Tibial nerve (tissue), 4 donors: ENCODE results near the gene GNS. TPM values are rescaled to one million over a fixed set of nuclear protein-coding genes. Genes with fewer than 3 reads are reported as not detected.

Source experiments
- DNase-seq, 2 donors: peaks; one replicate each; pipeline ENCODE4 v3.0.0-alpha.2; 2019; ENCODE audit warnings: low spot score in 2 of 2
- H3K27ac ChIP-seq, 4 donors: fragments of 200-600 bp; sonication (generic) in 3 of 4; one replicate each; pipeline ENCODE4 v1.5.1; 2017 to 2019; ENCODE audit warnings: mild to moderate bottlenecking in 1 of 4
- H3K27me3 ChIP-seq, 2 donors: fragments of 200-600 bp; sonication (generic) in 1 of 2; one replicate each; pipeline versions ENCODE4 v1.5.1 to v1.6.0; 2017 to 2019
- H3K36me3 ChIP-seq, 3 donors: fragments of 200-600 bp; sonication (generic); one replicate each; pipeline ENCODE4 v1.5.1; 2018 to 2019
- H3K4me1 ChIP-seq, 4 donors: fragments of 200-600 bp; sonication (generic) in 3 of 4; one replicate each; pipeline ENCODE4 v1.5.1; 2017 to 2019
- H3K4me3 ChIP-seq, 4 donors: fragments of 200-600 bp; sonication (generic) in 3 of 4; one replicate each; pipeline ENCODE4 v1.5.1; 2017 to 2019; ENCODE audit warnings: mild to moderate bottlenecking in 1 of 4, moderate library complexity in 1 of 4
- H3K9me3 ChIP-seq, 4 donors: fragments of 200-600 bp; sonication (generic) in 3 of 4; one replicate each; pipeline ENCODE4 v1.5.1; 2017 to 2019
- EP300 ChIP-seq, 2 donors: sonication (generic); formaldehyde crosslinking; IDR thresholded peaks; one replicate each; pipeline ENCODE4 v1.6.1; 2017; ENCODE audit warnings: antibody characterized with exemption in 2 of 2, mild to moderate bottlenecking in 1 of 2
- POLR2A ChIP-seq, 2 donors: fragments of 450-650 bp; IDR thresholded peaks; one replicate each; pipeline ENCODE4 v1.6.1; 2017; ENCODE audit warnings: antibody characterized with exemption in 2 of 2, mild to moderate bottlenecking in 2 of 2, moderate library complexity in 2 of 2
- WGBS, 2 donors: methylation state at CpG; one replicate each; pipeline ENCODE4 v1.1.5; 2018; 5-methylcytosine and 5-hydroxymethylcytosine counted together
- total RNA-seq, 4 donors: library from RNA; depleted of rRNA; stranded (reverse); fragments of >200 nt; gene quantifications; one replicate each; pipeline ENCODE4 v1.1.0, GENCODE V29; 2016
- TF ChIP-seq, protein P1 (sequence below), 5 experiments: fragments of 200-600 bp in 3 of 5; fragments of 450-650 bp in 2 of 5; sonication (generic) in 3 of 5; IDR thresholded peaks; one replicate each; pipeline ENCODE4 v1.5.1; 2016 to 2019; ENCODE audit warnings: antibody characterized with exemption in 5 of 5, mild to moderate bottlenecking in 3 of 5, moderate library complexity in 2 of 5

GNS gene
- total RNA-seq, 4 donors from 2014 or later = 72.2 to 88.4 (median 81.4) TPM

DNA sequence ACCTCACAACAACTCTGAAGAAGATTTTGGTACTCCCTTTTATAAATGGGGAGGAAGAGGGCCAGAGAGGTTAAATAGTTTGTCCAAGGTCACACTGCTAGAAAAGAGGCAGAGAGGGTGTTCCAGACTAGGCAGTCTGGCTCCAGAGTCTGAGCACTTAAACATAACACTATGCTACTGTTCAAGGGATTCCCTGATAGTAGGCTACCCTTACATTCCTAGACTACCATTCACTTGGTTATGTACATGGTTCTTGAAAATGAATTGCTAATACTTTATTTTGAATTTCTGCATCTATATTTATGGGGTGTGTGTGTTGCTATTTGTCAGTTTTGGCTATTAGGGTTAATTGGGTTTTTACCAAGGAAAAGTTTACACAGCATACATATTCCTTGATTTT, 7.2 kb downstream of the GNS start:
- TF ChIP-seq, protein P1, sequence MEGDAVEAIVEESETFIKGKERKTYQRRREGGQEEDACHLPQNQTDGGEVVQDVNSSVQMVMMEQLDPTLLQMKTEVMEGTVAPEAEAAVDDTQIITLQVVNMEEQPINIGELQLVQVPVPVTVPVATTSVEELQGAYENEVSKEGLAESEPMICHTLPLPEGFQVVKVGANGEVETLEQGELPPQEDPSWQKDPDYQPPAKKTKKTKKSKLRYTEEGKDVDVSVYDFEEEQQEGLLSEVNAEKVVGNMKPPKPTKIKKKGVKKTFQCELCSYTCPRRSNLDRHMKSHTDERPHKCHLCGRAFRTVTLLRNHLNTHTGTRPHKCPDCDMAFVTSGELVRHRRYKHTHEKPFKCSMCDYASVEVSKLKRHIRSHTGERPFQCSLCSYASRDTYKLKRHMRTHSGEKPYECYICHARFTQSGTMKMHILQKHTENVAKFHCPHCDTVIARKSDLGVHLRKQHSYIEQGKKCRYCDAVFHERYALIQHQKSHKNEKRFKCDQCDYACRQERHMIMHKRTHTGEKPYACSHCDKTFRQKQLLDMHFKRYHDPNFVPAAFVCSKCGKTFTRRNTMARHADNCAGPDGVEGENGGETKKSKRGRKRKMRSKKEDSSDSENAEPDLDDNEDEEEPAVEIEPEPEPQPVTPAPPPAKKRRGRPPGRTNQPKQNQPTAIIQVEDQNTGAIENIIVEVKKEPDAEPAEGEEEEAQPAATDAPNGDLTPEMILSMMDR (IDR thresholded peaks at IDR 0.05) = no peak
- no peak for TF ChIP-seq EP300 (IDR thresholded peaks at IDR 0.05)
- TF ChIP-seq POLR2A (IDR thresholded peaks at IDR 0.05) = no peak
- H3K27me3 ChIP-seq = no peaks in the 10 kb centered on the region
- no peak for DNase-seq
- no peaks in the 10 kb centered on the region for H3K9me3 ChIP-seq
- peaks cover 0 to 59% (median 10%) of the 10 kb centered on the region in 3 donors for H3K36me3 ChIP-seq
- H3K27ac ChIP-seq = peak overlapping the region in 2 of 4 donors; percentile 26 to 61
- H3K4me1 ChIP-seq = peaks cover 0 to 46% (median 3%) of the 10 kb centered on the region in 4 donors
- H3K4me3 ChIP-seq = no peak overlapping the region

DNA sequence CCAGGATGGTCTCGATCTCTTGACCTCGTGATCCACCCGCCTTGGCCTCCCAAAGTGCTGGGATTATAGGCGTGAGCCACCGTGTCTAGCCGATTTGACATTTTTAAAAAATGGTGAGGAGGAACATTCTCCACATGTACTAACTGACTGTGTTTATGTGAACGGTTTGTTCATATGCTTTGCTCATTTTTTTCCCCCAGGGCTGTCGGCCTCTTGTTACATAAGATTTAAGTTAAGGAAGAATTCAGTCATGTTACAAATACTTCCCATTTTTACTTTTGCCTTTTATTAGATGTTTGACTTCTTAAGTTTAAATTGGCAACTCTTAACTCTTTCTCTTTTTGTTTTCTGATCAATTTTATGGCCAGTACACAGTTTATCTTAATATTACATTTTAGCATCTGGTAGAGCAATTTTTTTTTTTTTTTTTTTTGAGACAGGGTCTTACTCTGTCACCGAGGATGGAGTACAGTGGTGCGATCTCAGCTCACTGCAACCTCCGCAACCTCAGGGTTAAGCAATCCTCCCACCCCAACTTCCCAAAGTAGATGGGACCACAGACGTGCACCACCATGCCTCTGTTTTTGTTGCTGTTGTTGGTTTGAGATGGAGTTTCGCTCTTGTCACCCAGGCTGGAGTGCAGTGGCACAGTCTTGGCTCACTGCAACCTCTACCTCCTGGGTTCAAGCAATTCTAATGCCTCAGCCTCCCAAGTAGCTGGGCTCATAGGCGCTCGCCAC, 9.6 kb downstream of the GNS start:
- no peak overlapping the region for H3K4me3 ChIP-seq
- peaks cover 0 to 75% (median 10%) of the 10 kb centered on the region in 3 donors for H3K36me3 ChIP-seq
- H3K9me3 ChIP-seq = no peaks in the 10 kb centered on the region
- no peak for DNase-seq
- TF ChIP-seq EP300 (IDR thresholded peaks at IDR 0.05) = no peak
- no peak for TF ChIP-seq POLR2A (IDR thresholded peaks at IDR 0.05)
- TF ChIP-seq, protein P1 (IDR thresholded peaks at IDR 0.05) = no peak
- peaks cover 0 to 34% (median 0%) of the 10 kb centered on the region in 4 donors for H3K4me1 ChIP-seq
- WGBS, 2 donors = 81 to 87% methylated on average over 15 of the region's 15 CpGs
- no peaks in the 10 kb centered on the region for H3K27me3 ChIP-seq
- H3K27ac ChIP-seq = no peak overlapping the region

DNA sequence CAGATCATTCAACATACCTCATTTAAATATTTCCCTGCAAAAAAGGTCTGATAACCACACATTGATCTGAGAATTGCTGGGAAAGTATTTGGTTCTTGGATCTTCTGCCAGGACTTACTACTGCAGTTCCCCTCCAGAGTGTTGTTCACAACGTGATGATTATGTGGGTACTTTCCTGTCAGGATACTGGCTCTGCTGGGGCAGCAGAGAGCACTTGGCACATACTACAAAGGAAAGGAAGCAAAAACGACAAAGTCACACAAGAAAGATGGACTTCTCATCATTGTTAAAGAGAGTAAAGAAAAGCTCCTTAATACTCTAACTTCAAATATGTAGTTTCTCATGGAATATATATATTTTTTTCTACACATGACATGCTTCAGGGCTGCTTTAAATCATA, 11.5 kb downstream of the GNS start:
- WGBS, 2 donors = 27 to 33% methylated on average over 2 of the region's 2 CpGs
- DNase-seq = no peak
- no peak overlapping the region for H3K4me3 ChIP-seq
- H3K36me3 ChIP-seq = peaks cover 0 to 86% (median 14%) of the 10 kb centered on the region in 3 donors
- peak in 1 of 2 donors; percentile 32 for TF ChIP-seq EP300 (IDR thresholded peaks at IDR 0.05)
- TF ChIP-seq POLR2A (IDR thresholded peaks at IDR 0.05) = no peak
- TF ChIP-seq, protein P1 (IDR thresholded peaks at IDR 0.05) = no peak
- no peaks in the 10 kb centered on the region for H3K27me3 ChIP-seq
- H3K27ac ChIP-seq = no peak overlapping the region
- no peaks in the 10 kb centered on the region for H3K9me3 ChIP-seq
- H3K4me1 ChIP-seq = peaks cover 0 to 17% (median 0%) of the 10 kb centered on the region in 4 donors

DNA sequence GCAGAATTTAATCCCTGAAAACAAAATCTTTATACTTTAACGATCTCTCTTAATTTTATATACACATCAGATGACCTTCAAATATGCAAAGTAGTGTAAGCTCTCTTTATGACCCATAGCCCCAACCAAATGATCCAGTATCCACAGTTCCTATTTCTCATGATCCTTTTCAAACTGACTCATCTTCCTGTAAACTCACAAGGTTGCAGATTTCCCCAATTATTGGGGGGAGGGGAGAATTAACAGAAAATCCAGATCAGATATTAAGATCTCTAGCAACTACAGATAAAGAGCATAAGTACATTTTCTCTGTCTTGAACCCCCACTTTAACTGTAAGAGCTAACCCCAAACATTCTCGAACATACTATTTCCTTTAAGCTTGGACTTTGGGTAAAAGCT, 12.5 kb downstream of the GNS start:
- Histone ChIP-seq H3K36me3 (peaks cover 0 to 94% (median 18%) of the 10 kb centered on the region in 3 donors), H3K9me3 (no peaks in the 10 kb centered on the region), H3K4me3 (no peak overlapping the region), H3K27ac (peak overlapping the region in 1 of 4 donors; percentile 56), H3K27me3 (no peaks in the 10 kb centered on the region), H3K4me1 (peaks cover 0 to 9% (median 0%) of the 10 kb centered on the region in 4 donors)
- TF ChIP-seq, protein P1 (IDR thresholded peaks at IDR 0.05) = no peak
- TF ChIP-seq EP300 (IDR thresholded peaks at IDR 0.05) = peak in 1 of 2 donors; percentile 10
- WGBS, 2 donors = 88 to 89% methylated on average over 2 of the region's 2 CpGs
- no peak for DNase-seq

DNA sequence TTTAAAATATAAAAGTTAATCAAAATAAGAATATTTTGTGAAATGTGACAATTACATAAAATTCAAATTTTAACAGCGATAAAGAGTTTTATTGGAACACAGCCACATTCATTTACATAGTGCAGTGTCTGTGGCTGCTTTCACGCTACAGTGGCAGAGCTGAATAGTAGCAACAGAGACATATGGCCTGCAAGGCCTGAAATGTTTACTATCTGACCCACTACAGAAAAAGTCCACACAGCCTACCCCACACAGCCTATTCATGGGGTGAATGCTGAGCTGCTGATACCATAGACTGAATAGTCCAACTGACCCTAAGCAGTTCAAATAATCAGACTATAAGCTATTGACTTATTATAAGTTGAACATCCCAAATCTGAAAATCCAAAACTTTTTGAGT, 13.2 kb downstream of the GNS start:
- 74 to 88% methylated on average over 2 of the region's 2 CpGs for WGBS, 2 donors
- H3K27ac ChIP-seq = no peak overlapping the region
- no peaks in the 10 kb centered on the region for H3K9me3 ChIP-seq
- H3K4me1 ChIP-seq = peaks cover 0 to 9% (median 0%) of the 10 kb centered on the region in 4 donors
- H3K36me3 ChIP-seq = peaks cover 0 to 95% (median 18%) of the 10 kb centered on the region in 3 donors
- no peak for TF ChIP-seq POLR2A (IDR thresholded peaks at IDR 0.05)
- TF ChIP-seq, protein P1 (IDR thresholded peaks at IDR 0.05) = no peak
- no peaks in the 10 kb centered on the region for H3K27me3 ChIP-seq
- H3K4me3 ChIP-seq = no peak overlapping the region
- DNase-seq = no peak
